Measurements from ENCODE around the gene ABI3.
"Not testable (repeated sequence)": the region's sequence is repeated elsewhere in the genome, so short reads cannot be mapped to it uniquely, and the experiment has no call there.

Gene ABI3

DNA sequence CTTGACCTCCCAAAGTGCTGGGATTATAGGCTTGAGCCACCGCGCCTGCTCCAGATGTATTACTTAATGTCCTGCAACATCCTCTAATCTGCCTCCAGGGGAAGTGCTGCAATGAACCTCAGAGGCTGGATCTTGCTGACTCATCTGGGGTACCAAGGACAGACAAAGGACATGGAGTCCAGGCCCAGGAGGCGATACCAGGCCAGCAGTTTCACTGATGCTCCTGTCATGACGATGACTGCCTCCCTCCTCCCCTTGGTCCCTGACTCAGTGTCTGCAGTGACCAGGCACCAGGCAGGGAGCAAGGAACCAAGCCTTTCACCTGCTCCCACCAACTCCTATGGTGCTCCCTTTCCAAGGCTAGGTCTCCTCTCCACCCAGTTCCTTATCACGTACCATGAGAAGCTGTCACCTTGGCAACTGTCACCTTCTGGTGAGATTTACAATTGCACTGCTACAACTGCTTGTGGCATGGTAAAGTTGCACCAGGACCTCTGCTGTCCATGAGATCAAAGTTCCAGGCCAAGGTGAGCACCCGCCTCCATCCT is 41.7 kb downstream of the ABI3 start:
- DNase-seq (ENCODE audit: low read depth, low spot score) = no peak

DNA sequence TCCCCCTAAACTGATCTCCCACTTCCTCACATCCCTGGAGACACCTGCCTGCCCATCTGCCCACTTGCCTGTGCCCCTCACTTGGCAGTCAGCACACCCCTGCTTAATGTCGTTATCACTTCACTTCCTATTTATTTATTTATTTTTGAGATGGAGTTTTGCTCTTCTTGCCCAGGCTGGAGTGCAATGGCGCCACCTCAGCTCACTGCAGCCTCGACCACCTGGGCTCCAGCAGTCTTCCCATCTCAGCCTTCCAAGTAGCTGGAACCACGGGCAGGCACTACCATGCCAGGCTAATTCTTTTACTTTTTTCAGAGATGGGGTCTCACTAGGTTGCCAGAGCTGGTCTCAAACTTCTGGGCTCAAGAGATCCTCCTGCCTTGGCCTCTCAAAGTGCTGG is 43.6 kb downstream of the ABI3 start:
- no peak for DNase-seq (ENCODE audit: low read depth, low spot score)

DNA sequence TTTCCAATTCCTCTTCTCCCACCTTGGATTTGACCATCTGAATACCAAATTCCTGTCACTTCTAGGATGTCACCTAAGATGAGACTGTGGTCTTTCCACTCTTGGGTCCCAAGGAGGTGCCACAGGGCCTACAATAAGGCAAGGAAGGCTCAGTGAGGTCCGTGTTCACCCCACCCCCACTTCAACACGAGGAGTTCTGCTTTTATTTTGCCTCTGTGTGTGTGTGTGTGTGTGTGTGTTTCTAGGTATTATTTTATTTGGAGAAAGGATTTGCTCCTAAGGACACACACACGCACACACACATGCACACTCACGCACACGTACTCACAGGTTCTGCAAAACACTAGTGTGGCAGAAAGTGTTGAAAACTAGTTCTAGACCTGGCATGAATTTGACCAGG is 44.6 kb downstream of the ABI3 start:
- DNase-seq (ENCODE audit: low read depth, low spot score) = no peak

DNA sequence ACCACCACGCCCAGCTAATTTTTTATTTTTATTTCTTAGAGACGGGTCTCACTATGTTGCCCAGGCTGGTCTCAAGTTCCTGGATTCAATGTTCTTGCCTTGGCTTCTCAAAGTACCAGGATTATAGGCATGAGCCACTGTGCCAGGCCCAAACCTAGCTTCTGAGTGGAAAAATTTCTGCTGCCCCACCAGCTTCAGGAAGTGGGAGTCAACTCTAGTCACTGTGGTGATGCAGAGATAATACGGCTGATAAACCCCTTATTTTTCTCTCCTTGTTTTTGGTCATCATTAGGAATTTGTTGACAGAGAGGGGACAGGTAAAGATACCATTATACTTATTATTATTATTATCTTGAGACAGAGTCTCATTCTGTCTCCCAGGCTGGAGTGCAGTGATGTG is 47.9 kb downstream of the ABI3 start:
- DNase-seq (ENCODE audit: low read depth, low spot score) = no peak

DNA sequence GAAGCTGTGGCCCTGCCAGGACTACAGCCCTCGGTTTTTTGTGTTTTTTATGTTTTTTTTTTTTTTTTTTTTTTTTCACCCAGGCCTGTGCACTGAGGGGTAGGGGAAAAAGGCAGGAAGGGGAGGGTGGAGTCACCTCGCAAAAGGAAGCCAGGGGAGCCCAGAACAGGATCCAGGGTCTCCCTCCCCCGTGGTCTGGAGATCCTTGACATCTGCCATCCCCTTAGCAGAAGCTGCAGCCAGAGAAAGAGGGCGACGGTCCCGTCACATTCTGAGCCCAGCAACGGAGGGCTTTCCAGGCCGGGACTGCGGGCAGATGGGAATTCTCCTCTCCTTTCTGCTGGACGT is 49.1 kb downstream of the ABI3 start:
- no peak for DNase-seq (ENCODE audit: low read depth, low spot score)

DNA sequence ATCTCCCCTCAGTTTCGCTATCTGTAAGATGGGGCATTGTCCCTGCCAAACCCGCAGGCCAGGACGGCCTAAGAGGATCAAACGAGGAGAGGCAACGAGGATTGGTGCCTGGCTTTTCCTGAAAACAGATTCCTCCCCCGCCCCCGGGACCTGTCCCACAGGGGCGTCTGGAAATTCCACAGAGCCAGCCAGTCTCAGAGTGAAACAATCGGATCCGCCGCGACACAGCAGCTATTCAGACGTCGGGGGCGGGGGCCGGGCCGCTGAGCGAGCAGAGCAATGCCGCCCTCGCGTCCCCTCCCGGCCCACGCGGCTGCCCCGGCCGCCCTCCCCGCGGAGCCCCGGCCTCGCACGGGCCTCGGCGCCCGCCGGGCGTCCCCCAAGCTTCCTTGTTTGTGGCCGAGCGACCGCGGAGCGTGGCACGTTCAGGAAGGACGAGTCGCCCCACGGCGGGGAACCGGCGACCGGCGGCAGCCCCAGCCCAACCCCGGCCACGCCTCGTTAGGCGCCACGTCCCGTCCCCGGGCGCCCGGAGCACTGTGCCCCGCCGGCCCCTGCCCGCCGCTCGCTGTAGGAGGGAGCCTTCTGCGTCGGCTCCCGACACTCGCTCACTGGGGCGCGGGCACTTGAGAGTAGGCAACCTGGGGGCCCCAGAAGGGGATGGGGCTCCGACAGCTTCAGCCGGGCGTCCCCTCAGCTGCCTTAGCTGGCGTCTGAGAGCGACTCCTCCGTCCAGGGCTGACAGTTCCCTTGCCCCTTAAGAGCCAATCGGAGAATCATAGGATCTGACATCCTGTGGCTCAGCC is 49.7 kb downstream of the ABI3 start:
- DNase-seq (ENCODE audit: low read depth, low spot score) = no peak

DNA sequence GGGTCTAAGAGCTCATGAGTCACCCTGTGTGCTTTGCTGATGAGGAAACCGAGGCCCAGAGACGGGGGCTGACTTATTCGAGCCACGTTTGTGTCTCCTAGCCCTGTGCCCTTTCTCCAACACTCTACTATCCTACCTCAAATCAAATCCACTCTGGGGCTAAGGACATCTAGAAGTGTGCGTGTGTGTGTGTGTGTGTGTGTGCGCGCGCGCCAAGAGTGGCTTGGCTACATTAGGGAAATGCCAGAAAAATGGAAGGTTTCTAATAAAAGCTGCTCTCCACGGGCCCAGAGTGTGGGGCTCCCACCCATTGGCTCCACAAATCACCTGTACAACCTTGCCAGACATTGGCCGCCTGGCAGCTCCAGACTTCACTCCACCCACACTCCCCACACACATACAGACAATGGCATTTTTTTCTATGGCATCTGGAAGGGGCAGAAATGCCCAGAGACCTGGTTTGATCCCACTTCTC is 50.3 kb downstream of the ABI3 start:
- peak; percentile 15 for DNase-seq (ENCODE audit: low read depth, low spot score)

DNA sequence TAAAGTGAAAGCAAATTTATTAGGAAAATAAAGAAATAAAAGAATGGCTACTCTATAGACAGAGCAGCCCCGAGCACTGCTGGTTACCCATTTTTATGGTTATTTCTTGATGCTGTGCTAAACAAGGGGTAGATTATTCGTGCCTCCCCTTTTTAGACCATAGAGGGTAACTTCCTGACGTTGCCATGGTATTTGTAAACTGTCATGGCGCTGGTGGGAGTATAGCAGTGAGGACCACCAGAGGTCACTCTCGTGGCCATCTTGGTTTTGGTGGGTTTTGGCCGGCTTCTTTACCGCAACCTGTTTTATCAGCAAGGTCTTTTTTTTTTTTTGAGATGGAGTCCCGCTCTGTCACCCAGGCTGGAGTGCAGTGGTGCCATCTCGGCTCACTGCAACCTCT is 51.0 kb downstream of the ABI3 start:
- not testable (repeated sequence) for DNase-seq (ENCODE audit: low read depth, low spot score)

DNA sequence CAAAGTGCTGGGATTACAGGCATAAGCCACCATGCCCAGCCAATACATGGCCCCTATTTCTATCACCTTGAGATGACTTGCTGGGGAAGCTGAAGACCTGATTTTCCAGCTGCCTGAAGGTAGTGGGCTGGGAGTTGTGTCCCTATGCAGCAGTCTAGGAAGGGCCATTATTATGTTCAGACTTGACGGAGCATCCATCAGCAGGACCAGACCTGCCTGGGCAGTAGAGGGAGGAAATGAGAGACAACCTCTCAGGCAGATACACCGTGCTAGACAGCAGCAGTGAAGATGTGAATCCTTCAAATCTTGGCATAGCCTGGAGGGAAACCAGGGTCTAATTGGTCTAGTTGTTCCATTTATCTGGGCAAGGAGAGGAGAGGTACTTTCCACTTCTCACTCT is 55.7 kb downstream of the ABI3 start:
- no peak for DNase-seq (ENCODE audit: low read depth, low spot score)

DNA sequence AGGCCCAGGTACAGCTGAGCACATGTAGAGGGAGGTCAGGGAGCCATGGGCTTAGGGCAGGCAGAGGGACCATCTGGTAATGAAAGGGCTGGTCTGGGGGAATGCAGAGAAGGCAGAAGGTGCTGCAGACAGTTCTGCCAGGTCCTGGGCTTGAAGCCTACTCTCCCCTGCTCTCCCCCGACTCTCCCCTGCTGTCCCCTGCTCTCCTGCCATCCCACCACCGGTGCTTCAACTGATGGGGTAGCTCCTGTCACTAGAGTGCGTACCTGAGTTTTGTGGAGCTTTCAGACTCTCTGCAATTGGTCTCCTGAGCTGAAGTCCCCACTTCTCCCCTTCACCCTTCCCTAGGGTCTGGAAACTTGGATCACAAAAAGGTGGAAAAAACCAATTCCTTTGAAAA is 57.4 kb downstream of the ABI3 start:
- no peak for DNase-seq (ENCODE audit: low read depth, low spot score)

DNA sequence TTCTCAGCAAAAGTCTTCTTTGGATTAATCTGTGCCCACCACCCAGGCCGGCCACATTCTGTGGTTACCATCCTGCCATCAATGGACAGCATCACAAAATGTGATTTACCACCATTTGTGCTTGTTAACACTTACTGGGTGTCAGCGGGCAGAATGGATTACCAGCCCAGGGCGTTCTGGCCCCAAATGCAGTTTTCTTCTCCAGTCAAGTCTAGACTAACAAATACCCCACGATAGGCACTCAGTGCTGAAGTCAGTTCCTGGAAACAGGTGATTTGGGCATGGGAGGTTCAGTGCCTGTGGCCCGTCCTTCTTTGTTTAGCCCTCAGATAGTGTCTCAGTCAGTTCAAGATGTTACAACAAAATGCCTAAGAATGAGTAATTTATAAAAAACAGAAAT is 58.8 kb downstream of the ABI3 start:
- DNase-seq (ENCODE audit: low read depth, low spot score) = no peak
